GM18502 (cell line): ENCODE results near the gene SCGB1C2.
"Not testable (repeated sequence)": the region's sequence is repeated elsewhere in the genome, so short reads cannot be mapped to it uniquely, and the experiment has no call there.

ENCODE experiments used
- ATAC-seq: cut with Tn5 transposase; IDR thresholded peaks from one replicate; pipeline ENCODE4 v1.9.1; 2021; ENCODE audit warnings: mild to moderate bottlenecking; ENCODE audit not compliant: unreplicated experiment, poor library complexity

The SCGB1C2 gene

GRCh38 chr17:164303-165235 is 27.2 kb downstream of the SCGB1C2 start:
- no peak for ATAC-seq

- ATAC-seq = no peak
These were observed 28.6 kb downstream of the SCGB1C2 start for GRCh38 chr17:165939-166338.

GRCh38 chr17:168614-169013 is 31.2 kb downstream of the SCGB1C2 start:
- not testable (repeated sequence) for ATAC-seq

- no peak for ATAC-seq
These were observed 32.8 kb downstream of the SCGB1C2 start for GRCh38 chr17:170130-170670.

GRCh38 chr17:171871-172270 is 34.5 kb downstream of the SCGB1C2 start:
- no peak for ATAC-seq

GRCh38 chr17:172401-172800 is 35.0 kb downstream of the SCGB1C2 start:
- no peak for ATAC-seq

GRCh38 chr17:173166-173911 is 36.0 kb downstream of the SCGB1C2 start:
- ATAC-seq = no peak

GRCh38 chr17:177155-177554 is 39.8 kb downstream of the SCGB1C2 start:
- ATAC-seq = no peak

GRCh38 chr17:177762-178161 is 40.4 kb downstream of the SCGB1C2 start:
- no peak for ATAC-seq

GRCh38 chr17:178292-179065 is 41.1 kb downstream of the SCGB1C2 start:
- ATAC-seq = no peak

- no peak for ATAC-seq
These were observed 41.7 kb downstream of the SCGB1C2 start for GRCh38 chr17:179066-179432.

GRCh38 chr17:179781-180380 is 42.5 kb downstream of the SCGB1C2 start:
- no peak for ATAC-seq

GRCh38 chr17:180381-181244 is 43.2 kb downstream of the SCGB1C2 start:
- ATAC-seq = no peak

- ATAC-seq = no peak
These were observed 44.1 kb downstream of the SCGB1C2 start, which contains the start of gene DOC2B for GRCh38 chr17:181245-182049. Gene DOC2B, minus strand, starts transcription at chr17:181650. Its CDS starts 171 bp downstream, at chr17:181479.

- ATAC-seq = no peak
These were observed 44.8 kb downstream of the SCGB1C2 start for GRCh38 chr17:182050-182751.

GRCh38 chr17:183021-183420 is 45.7 kb downstream of the SCGB1C2 start:
- ATAC-seq = no peak

- ATAC-seq = no peak
These were observed 48.2 kb downstream of the SCGB1C2 start for GRCh38 chr17:185445-186138.
